CD4-positive, alpha-beta T cell treated with Interleukin-10 for 1 hour (primary cell): Measurements from ENCODE around the gene NAALADL2.

Experiments used
- DNase-seq: peaks from one replicate; pipeline ENCODE4 v3.0.0-alpha.2; 2020

The NAALADL2 gene

GRCh38 chr3:175272392-175272791, 413.3 kb downstream of the NAALADL2 start:
- no peak for DNase-seq

GRCh38 chr3:175273573-175273972, 414.4 kb downstream of the NAALADL2 start:
- no peak for DNase-seq

GRCh38 chr3:175274056-175274455, 414.9 kb downstream of the NAALADL2 start:
- no peak for DNase-seq

- no peak for DNase-seq
These were observed 415.5 kb downstream of the NAALADL2 start for GRCh38 chr3:175274474-175275218.

- DNase-seq = no peak
These were observed 419.5 kb downstream of the NAALADL2 start for GRCh38 chr3:175278680-175279079.

- no peak for DNase-seq
These were observed 420.3 kb downstream of the NAALADL2 start for GRCh38 chr3:175279457-175279856.

- DNase-seq = no peak
These were observed 420.8 kb downstream of the NAALADL2 start for GRCh38 chr3:175279911-175280310.

- DNase-seq = no peak
These were observed 428.3 kb downstream of the NAALADL2 start for GRCh38 chr3:175287361-175287963.

GRCh38 chr3:175288621-175289020, 429.5 kb downstream of the NAALADL2 start:
- no peak for DNase-seq

GRCh38 chr3:175294793-175295192, 435.7 kb downstream of the NAALADL2 start:
- no peak for DNase-seq

- DNase-seq = no peak
These were observed 436.4 kb downstream of the NAALADL2 start for GRCh38 chr3:175295248-175296130.

GRCh38 chr3:175297216-175297615, 438.1 kb downstream of the NAALADL2 start:
- DNase-seq = no peak

- no peak for DNase-seq
These were observed 442.6 kb downstream of the NAALADL2 start for GRCh38 chr3:175301741-175302140.

- no peak for DNase-seq
These were observed 445.3 kb downstream of the NAALADL2 start for GRCh38 chr3:175304404-175304803.

- DNase-seq = no peak
These were observed 448.5 kb downstream of the NAALADL2 start for GRCh38 chr3:175307642-175308041.

GRCh38 chr3:175308097-175308496, 449.0 kb downstream of the NAALADL2 start:
- DNase-seq = no peak

GRCh38 chr3:175310046-175310445, 450.9 kb downstream of the NAALADL2 start:
- no peak for DNase-seq

- DNase-seq = no peak
These were observed 452.3 kb downstream of the NAALADL2 start for GRCh38 chr3:175311404-175311803.

- DNase-seq = no peak
These were observed 452.8 kb downstream of the NAALADL2 start for GRCh38 chr3:175311946-175312345.

GRCh38 chr3:175312791-175313190, 453.7 kb downstream of the NAALADL2 start:
- no peak for DNase-seq

GRCh38 chr3:175316799-175317198, 457.7 kb downstream of the NAALADL2 start:
- DNase-seq = no peak

GRCh38 chr3:175325440-175325839, 466.3 kb downstream of the NAALADL2 start:
- no peak for DNase-seq

GRCh38 chr3:175326041-175326440, 466.9 kb downstream of the NAALADL2 start:
- no peak for DNase-seq

- DNase-seq = no peak
These were observed 470.2 kb downstream of the NAALADL2 start for GRCh38 chr3:175329373-175329772.
